DND-41 (cell line): ENCODE measurements around the gene SMARCB1.

ENCODE experiments used
- CTCF ChIP-seq: IDR thresholded peaks from 2 replicates; pipeline ENCODE4 v1.5.1; 2012; ENCODE audit warnings: borderline replicate concordance, low read length, moderate library complexity, mild to moderate bottlenecking; ENCODE audit not compliant: poor library complexity, severe bottlenecking; ENCODE audit errors: extremely low read depth
- EZH2 ChIP-seq: IDR thresholded peaks from 3 replicates; pipeline ENCODE4 v1.6.1; 2012; ENCODE audit warnings: borderline replicate concordance, low read depth, mild to moderate bottlenecking, moderate library complexity, low read length, inconsistent platforms; ENCODE audit not compliant: severe bottlenecking

- TF ChIP-seq CTCF (no peak), EZH2 (no peak)
These were observed 40.0 kb downstream of the SMARCB1 start for GRCh38 chr22:23826510-23827350.
